SK-N-SH (cell line): ENCODE results near the gene USH1C. TPM values are rescaled to one million over a fixed set of nuclear protein-coding genes. Genes with fewer than 3 reads are reported as not detected.

Experiments
- CTCF ChIA-PET: fragments of 300-600, 350-600 bp; formaldehyde crosslinking; extraction: SDS; loops from one replicate; lab custom pipeline; 2021; lab: Yijun Ruan, JAX
- POLR2A ChIA-PET: fragments of 350-600 bp; sonication (Branson Sonifier 250); formaldehyde crosslinking; extraction: SDS; loops from one replicate; lab custom pipeline; 2020; ENCODE audit warnings: antibody characterized with exemption, inconsistent platforms; lab: Yijun Ruan, JAX
- DNase-seq: peaks from one replicate; pipeline ENCODE4 v3.0.0; 2012
- H2AFZ ChIP-seq: fragments of 200-600 bp; sonication (generic); 2 replicates; pipeline ENCODE4 v1.8.1; 2016; ENCODE audit warnings: antibody characterized with exemption, mild to moderate bottlenecking, low read depth
- H3F3A ChIP-seq: fragments of 200-600 bp; sonication (generic); replicated peaks from 2 replicates; pipeline ENCODE3; 2016; ENCODE audit warnings: antibody characterized with exemption, mild to moderate bottlenecking; ENCODE audit not compliant: insufficient read depth
- H3K27ac ChIP-seq, 2 experiments: fragments of 200-500 bp in 1 of 2; fragments of 200-600 bp in 1 of 2; sonication (Bioruptor generic) in 1 of 2; sonication (generic), shearing (Covaris generic) in 1 of 2; 2 replicates each; pipeline versions ENCODE4 v1.5.1 to v1.6.1; 2014 to 2016; ENCODE audit warnings: low read depth in 2 of 2, inconsistent platforms in 1 of 2, low read length in 1 of 2, mild to moderate bottlenecking in 1 of 2, mixed read lengths in 1 of 2
- H3K27me3 ChIP-seq: fragments of 200-600 bp; sonication (generic), shearing (Covaris generic); 2 replicates; pipeline ENCODE4 v1.6.1; 2016; ENCODE audit warnings: mixed run types; ENCODE audit not compliant: insufficient read depth
- H3K36me3 ChIP-seq, 2 experiments: fragments of 200-500 bp in 1 of 2; fragments of 200-600 bp in 1 of 2; sonication (Bioruptor generic) in 1 of 2; sonication (generic) in 1 of 2; replicated peaks in 1 of 2; 2 replicates each; pipeline versions ENCODE3 to v1.5.1; 2014 to 2016; ENCODE audit warnings: low read length in 1 of 2, mild to moderate bottlenecking in 1 of 2; ENCODE audit not compliant: insufficient read depth in 2 of 2, control insufficient read depth in 1 of 2
- H3K4me1 ChIP-seq, 2 experiments: fragments of 200-500 bp in 1 of 2; fragments of 200-600 bp in 1 of 2; sonication (Bioruptor generic) in 1 of 2; sonication (generic), shearing (Covaris generic) in 1 of 2; 2 replicates each; pipeline versions ENCODE4 v1.5.1 to v1.6.1; 2014 to 2016; ENCODE audit warnings: low read depth in 1 of 2, low read length in 1 of 2, mixed run types in 1 of 2; ENCODE audit not compliant: insufficient read depth in 2 of 2, control insufficient read depth in 1 of 2
- H3K4me2 ChIP-seq: fragments of 200-600 bp; sonication (generic), shearing (Covaris generic); 2 replicates; pipeline ENCODE4 v1.6.1; 2017; ENCODE audit warnings: mixed run types
- H3K4me3 ChIP-seq, 2 experiments: fragments of 200-500 bp in 1 of 2; fragments of 200-600 bp in 1 of 2; sonication (Bioruptor generic) in 1 of 2; sonication (generic), shearing (Covaris generic) in 1 of 2; 2 replicates each; pipeline versions ENCODE4 v1.5.1 to v1.8.1; 2014 to 2016; ENCODE audit warnings: low read depth in 2 of 2, inconsistent platforms in 1 of 2, low read length in 1 of 2, mild to moderate bottlenecking in 1 of 2, mixed read lengths in 1 of 2, moderate library complexity in 1 of 2
- H3K79me2 ChIP-seq: fragments of 200-600 bp; sonication (generic); 2 replicates; pipeline ENCODE4 v1.8.1; 2017; ENCODE audit warnings: mild to moderate bottlenecking; ENCODE audit not compliant: insufficient read depth
- H3K9ac ChIP-seq: fragments of 200-600 bp; sonication (generic); 2 replicates; pipeline ENCODE4 v1.6.1; 2017; ENCODE audit warnings: mixed run types
- H3K9me2 ChIP-seq: fragments of 200-600 bp; sonication (generic); 2 replicates; pipeline ENCODE4 v1.6.1; 2017; ENCODE audit warnings: mixed run types
- H3K9me3 ChIP-seq: fragments of 200-600 bp; sonication (generic); 2 replicates; pipeline ENCODE4 v1.6.1; 2017; ENCODE audit warnings: mixed run types, mild to moderate bottlenecking, moderate library complexity
- H4K20me1 ChIP-seq: fragments of 200-600 bp; sonication (generic); 2 replicates; pipeline ENCODE4 v1.6.1; 2017; ENCODE audit warnings: mild to moderate bottlenecking, mixed run types; ENCODE audit not compliant: insufficient read depth
- CHD2 ChIP-seq: fragments of 150-350 bp; IDR thresholded peaks from 2 replicates; pipeline ENCODE4 v1.6.1; 2018; ENCODE audit warnings: low read length; ENCODE audit not compliant: partially characterized antibody
- ELF1 ChIP-seq: IDR thresholded peaks from 2 replicates; pipeline ENCODE4 v1.4.0; 2012
- EP300 ChIP-seq, 2 experiments: IDR thresholded peaks; 2 replicates each; pipeline versions ENCODE4 v1.4.0 to v1.6.1; 2012; ENCODE audit warnings: borderline replicate concordance in 1 of 2, low read depth in 1 of 2, low read length in 1 of 2
- FOSL2 ChIP-seq: IDR thresholded peaks from 2 replicates; pipeline ENCODE4 v1.4.0; 2012; ENCODE audit warnings: low read depth, mild to moderate bottlenecking, moderate library complexity, borderline replicate concordance
- FOXM1 ChIP-seq: IDR thresholded peaks from 2 replicates; pipeline ENCODE4 v1.4.0; 2012; ENCODE audit warnings: low read depth, mild to moderate bottlenecking
- GABPA ChIP-seq: IDR thresholded peaks from 2 replicates; pipeline ENCODE4 v1.4.0; 2012; ENCODE audit warnings: low read depth, mild to moderate bottlenecking
- MAX ChIP-seq: IDR thresholded peaks from 2 replicates; pipeline ENCODE4 v1.4.0; 2012; ENCODE audit warnings: low read depth
- MEF2A ChIP-seq: IDR thresholded peaks from 2 replicates; pipeline ENCODE4 v1.4.0; 2012; ENCODE audit warnings: low read depth, borderline replicate concordance
- NFIC ChIP-seq: IDR thresholded peaks from 2 replicates; pipeline ENCODE4 v1.4.0; 2012; ENCODE audit warnings: borderline replicate concordance
- POLR2AphosphoS5 ChIP-seq: IDR thresholded peaks from 2 replicates; pipeline ENCODE4 v1.6.1; 2012; ENCODE audit warnings: low read depth, low read length
- RAD21 ChIP-seq: IDR thresholded peaks from 2 replicates; pipeline ENCODE4 v1.6.1; 2012; ENCODE audit warnings: mild to moderate bottlenecking, low read length
- RCOR1 ChIP-seq: fragments of 150-350 bp; IDR thresholded peaks from 2 replicates; pipeline ENCODE4 v1.6.1; 2017; ENCODE audit warnings: antibody characterized with exemption, low read length
- REST ChIP-seq: IDR thresholded peaks from 2 replicates; pipeline ENCODE4 v1.6.1; 2012; ENCODE audit warnings: mild to moderate bottlenecking, low read depth, low read length, moderate library complexity
- RFX5 ChIP-seq: IDR thresholded peaks from 2 replicates; pipeline ENCODE4 v1.6.1; 2012; ENCODE audit warnings: mild to moderate bottlenecking, improper control_type of control experiment, low read length
- RXRA ChIP-seq: IDR thresholded peaks from 2 replicates; pipeline ENCODE4 v1.4.0; 2012; ENCODE audit warnings: low read depth, mild to moderate bottlenecking, borderline replicate concordance
- SMC3 ChIP-seq: IDR thresholded peaks from 2 replicates; pipeline ENCODE4 v1.6.1; 2012; ENCODE audit warnings: low read depth, low read length, improper control_type of control experiment
- TCF12 ChIP-seq: IDR thresholded peaks from 2 replicates; pipeline ENCODE4 v1.4.0; 2012
- TEAD4 ChIP-seq: IDR thresholded peaks from 2 replicates; pipeline ENCODE4 v1.4.0; 2012; ENCODE audit warnings: mild to moderate bottlenecking, borderline replicate concordance; ENCODE audit not compliant: insufficient read depth
- USF2 ChIP-seq: fragments of 150-350 bp; IDR thresholded peaks from 2 replicates; pipeline ENCODE4 v1.6.1; 2017; ENCODE audit warnings: antibody characterized with exemption, low read length, low read depth, borderline replicate concordance
- WGBS: methylation state at CpG from one replicate; pipeline ENCODE4 v1.1.6; 2017; ENCODE audit warnings: low lambda C conversion rate; 5-methylcytosine and 5-hydroxymethylcytosine counted together
- polyA plus RNA-seq, 3 experiments: library from polyadenylated mRNA; depleted of rRNA; stranded (reverse); fragments of >200 nt; gene quantifications; 2 replicates each; pipeline ENCODE4 v1.2.3, GENCODE V29; 2012

Gene USH1C
- polyA plus RNA-seq, 1 of the 3 experiments (the other 2 are of a cell fraction): not detected

GRCh38 chr11:17478070-17478469 is 66.1 kb downstream of the USH1C start:
- H3K27ac ChIP-seq: no peak overlapping the region
- H3F3A ChIP-seq: no peaks in the 10 kb centered on the region
- peaks cover 0 to 16% of the 10 kb centered on the region in 2 experiments; a peak in 1 of 4 replicates for H3K4me1 ChIP-seq
- H3K9me3 ChIP-seq: no peaks in the 10 kb centered on the region
- DNase-seq: no peak
- no peaks in the 10 kb centered on the region for H3K79me2 ChIP-seq
- H3K36me3 ChIP-seq: no peaks in the 10 kb centered on the region
- H4K20me1 ChIP-seq: no peaks in the 10 kb centered on the region
- H3K4me2 ChIP-seq: no peak overlapping the region
- ChIA-PET POLR2A (interaction anchor here (0.6 kb wide), 1 partner anchor 41 kb away, joined by 3 read pairs; no protein-coding TSS in a partner anchor), CTCF (interaction anchor here (0.8 to 3.3 kb wide), 2 partner anchors 14 to 94 kb away, joined by 3 to 13 read pairs; no protein-coding TSS in a partner anchor)
- peaks cover 30% of the 10 kb centered on the region for H3K27me3 ChIP-seq
- 36% methylated on average over 6 of the region's 6 CpGs for WGBS
- H3K9me2 ChIP-seq: no peaks in the 10 kb centered on the region
- H2AFZ ChIP-seq: no peak overlapping the region
- H3K9ac ChIP-seq: no peak overlapping the region
- no peak for TF ChIP-seq EP300 (IDR thresholded peaks at IDR 0.05; ENCODE audit: borderline replicate concordance in 1 of 2, low read depth in 1 of 2, low read length in 1 of 2)
- TF ChIP-seq REST: peak; percentile 86
- no peak overlapping the region for H3K4me3 ChIP-seq

- no peak overlapping the region for H3K9ac ChIP-seq
- CTCF ChIA-PET: interaction anchor here (1.0 to 3.3 kb wide), 2 partner anchors 89 to 94 kb away, joined by 5 to 13 read pairs; partner anchors contain the start of gene KCNJ11
- H2AFZ ChIP-seq: no peak overlapping the region
- peaks cover 30% of the 10 kb centered on the region for H3K27me3 ChIP-seq
- H3K9me3 ChIP-seq: no peaks in the 10 kb centered on the region
- WGBS: 72% methylated on average over 5 of the region's 6 CpGs
- peaks cover 0 to 23% of the 10 kb centered on the region in 2 experiments; a peak in 1 of 4 replicates for H3K4me1 ChIP-seq
- H3K4me3 ChIP-seq: no peak overlapping the region
- H3K36me3 ChIP-seq: no peaks in the 10 kb centered on the region
- H3K27ac ChIP-seq: no peak overlapping the region
- DNase-seq: no peak
- H3K79me2 ChIP-seq: no peaks in the 10 kb centered on the region
- no peaks in the 10 kb centered on the region for H3F3A ChIP-seq
- POLR2A ChIA-PET: interaction anchor here (0.6 to 1.1 kb wide), 2 partner anchors 42 to 123 kb away, joined by 3 read pairs; no protein-coding TSS in a partner anchor
- no peak overlapping the region for H3K4me2 ChIP-seq
- H4K20me1 ChIP-seq: no peaks in the 10 kb centered on the region
- no peaks in the 10 kb centered on the region for H3K9me2 ChIP-seq
- TF ChIP-seq RAD21 (no peak), GABPA (no peak), TCF12 (no peak), EP300 (IDR thresholded peaks at IDR 0.05; ENCODE audit: borderline replicate concordance in 1 of 2, low read depth in 1 of 2, low read length in 1 of 2) (no peak), SMC3 (no peak), USF2 (no peak), CHD2 (no peak), FOSL2 (no peak), MAX (no peak), ELF1 (no peak), RXRA (no peak), RFX5 (no peak), NFIC (no peak), MEF2A (no peak), REST (no peak), RCOR1 (no peak), POLR2AphosphoS5 (no peak), TEAD4 (no peak), FOXM1 (no peak)
Observed at GRCh38 chr11:17477361-17477760, 66.9 kb downstream of the USH1C start.
